ENCODE results near the gene ANO6. TPM values are rescaled to one million over a fixed set of nuclear protein-coding genes. Genes with fewer than 3 reads are reported as not detected.

ANO6 gene
- total RNA-seq, 1 experiment from 2014 or later: 18.1 TPM

DNA sequence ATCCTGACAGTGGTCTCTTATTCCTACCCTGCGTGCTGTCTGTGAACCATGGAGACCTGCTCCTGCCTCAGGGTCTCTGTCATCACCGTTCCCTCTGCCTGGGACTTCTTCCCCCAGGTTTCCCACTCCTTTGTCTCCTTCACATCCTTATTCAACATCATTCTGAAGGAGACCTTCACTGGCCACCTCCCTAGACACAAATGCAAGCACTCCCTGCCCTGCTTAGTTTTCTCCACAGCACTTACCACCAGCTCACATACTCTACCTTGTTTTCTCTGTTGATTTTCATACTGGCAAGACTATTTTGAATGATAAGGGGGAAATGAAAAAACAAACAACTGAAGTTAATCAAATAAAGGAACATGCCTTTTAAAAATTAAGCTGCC is 192.8 kb downstream of the ANO6 start:
- Histone ChIP-seq H3K27me3 (ENCODE audit: low read length) (no peaks in the 10 kb centered on the region), H4K20me1 (ENCODE audit: low read length) (no peaks in the 10 kb centered on the region), H3K9me2 (replicated peaks; ENCODE audit: low read length) (no peaks in the 10 kb centered on the region), H3K27ac (ENCODE audit: low read length) (no peak overlapping the region), H3K9ac (ENCODE audit: low read length) (no peak overlapping the region), H3K4me3 (ENCODE audit: low read length) (no peak overlapping the region), H2AFZ (ENCODE audit: low read length) (no peak overlapping the region), H3F3A (ENCODE audit: low read length, unreplicated experiment) (no peaks in the 10 kb centered on the region), H3K36me3 (ENCODE audit: low read depth, low read length) (peaks cover 10% of the 10 kb centered on the region), H3K9me3 (ENCODE audit: low read length) (no peaks in the 10 kb centered on the region), H3K4me2 (ENCODE audit: low read length) (no peak overlapping the region), H3K79me2 (ENCODE audit: low read length) (no peaks in the 10 kb centered on the region), H3K4me1 (ENCODE audit: insufficient read depth, low read length) (no peaks in the 10 kb centered on the region)
- no peak for ATAC-seq
- ChIA-PET POLR2A (ENCODE audit: unreplicated experiment) (no interaction called here), CTCF (no interaction called here)
- DNase-seq: no peak
- TF ChIP-seq EZH2 (IDR thresholded peaks at IDR 0.05; ENCODE audit: low read length, unreplicated experiment) (no peak), CTCF (conservative IDR thresholded peaks at IDR 0.05; ENCODE audit: low read depth, low read length) (no peak), EZH2phosphoT487 (IDR thresholded peaks at IDR 0.05; ENCODE audit: borderline replicate concordance, low read length) (no peak)
- no TSS peak for BruUV-seq (replicated peaks)
- intact Hi-C loops (cut with micrococcal nuclease): no loop called here

GRCh38 chr12:45409966-45410365 is 194.1 kb downstream of the ANO6 start:
- H3K4me2 ChIP-seq (ENCODE audit: low read length): no peak overlapping the region
- no peak overlapping the region for H3K27ac ChIP-seq (ENCODE audit: low read length)
- CTCF ChIA-PET: no interaction called here
- H4K20me1 ChIP-seq (ENCODE audit: low read length): no peaks in the 10 kb centered on the region
- H3F3A ChIP-seq (ENCODE audit: low read length, unreplicated experiment): no peaks in the 10 kb centered on the region
- TF ChIP-seq EZH2phosphoT487 (IDR thresholded peaks at IDR 0.05; ENCODE audit: borderline replicate concordance, low read length): no peak
- no peak for TF ChIP-seq CTCF (conservative IDR thresholded peaks at IDR 0.05; ENCODE audit: low read depth, low read length)
- TF ChIP-seq EZH2 (IDR thresholded peaks at IDR 0.05; ENCODE audit: low read length, unreplicated experiment): no peak
- H3K9me2 ChIP-seq (replicated peaks; ENCODE audit: low read length): no peaks in the 10 kb centered on the region
- no peaks in the 10 kb centered on the region for H3K79me2 ChIP-seq (ENCODE audit: low read length)
- no peak overlapping the region for H3K9ac ChIP-seq (ENCODE audit: low read length)
- no peaks in the 10 kb centered on the region for H3K27me3 ChIP-seq (ENCODE audit: low read length)
- POLR2A ChIA-PET (ENCODE audit: unreplicated experiment): no interaction called here
- ATAC-seq (peak; percentile 28; the same call in 1 of the 2 replicates), DNase-seq (peak; percentile 8)
- no peaks in the 10 kb centered on the region for H3K9me3 ChIP-seq (ENCODE audit: low read length)
- BruUV-seq (replicated peaks): no TSS peak
- intact Hi-C loops (cut with micrococcal nuclease): loop anchor here (2.0 kb wide), 1 partner anchor 193 kb away; the partner anchor contains the start of gene ANO6
- H2AFZ ChIP-seq (ENCODE audit: low read length): no peak overlapping the region
- peaks cover 4% of the 10 kb centered on the region; the same call in 1 of the 2 replicates for H3K4me1 ChIP-seq (ENCODE audit: insufficient read depth, low read length)
- H3K36me3 ChIP-seq (ENCODE audit: low read depth, low read length): peaks cover 10% of the 10 kb centered on the region
- no peak overlapping the region for H3K4me3 ChIP-seq (ENCODE audit: low read length)

DNA sequence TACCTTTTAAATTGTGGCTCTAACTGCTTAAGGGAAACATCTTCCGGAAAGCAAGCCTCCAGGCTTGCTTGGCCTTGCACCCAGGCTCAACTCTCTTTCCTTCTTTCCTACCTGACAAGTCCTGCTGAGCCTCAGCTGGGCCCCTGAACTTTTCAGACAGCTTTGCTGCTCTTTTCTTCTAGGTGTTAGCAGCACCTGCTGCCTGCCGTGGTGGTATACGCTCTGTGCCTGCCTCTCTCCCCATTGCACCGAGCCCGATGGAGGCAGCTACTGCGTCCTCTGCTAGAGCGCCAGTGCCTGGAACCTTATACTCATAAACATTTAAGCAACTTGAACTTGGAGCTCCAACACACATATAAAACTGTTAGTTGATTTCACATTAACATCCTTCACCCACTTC is 195.7 kb downstream of the ANO6 start:
- Histone ChIP-seq H3K9ac (ENCODE audit: low read length) (no peak overlapping the region), H3K4me1 (ENCODE audit: insufficient read depth, low read length) (peaks cover 15% of the 10 kb centered on the region), H2AFZ (ENCODE audit: low read length) (no peak overlapping the region), H4K20me1 (ENCODE audit: low read length) (no peaks in the 10 kb centered on the region), H3K4me2 (ENCODE audit: low read length) (no peak overlapping the region), H3K4me3 (ENCODE audit: low read length) (no peak overlapping the region), H3K79me2 (ENCODE audit: low read length) (no peaks in the 10 kb centered on the region), H3K9me3 (ENCODE audit: low read length) (no peaks in the 10 kb centered on the region), H3F3A (ENCODE audit: low read length, unreplicated experiment) (no peaks in the 10 kb centered on the region), H3K36me3 (ENCODE audit: low read depth, low read length) (peaks cover 10% of the 10 kb centered on the region), H3K9me2 (replicated peaks; ENCODE audit: low read length) (no peaks in the 10 kb centered on the region), H3K27ac (ENCODE audit: low read length) (no peak overlapping the region), H3K27me3 (ENCODE audit: low read length) (no peaks in the 10 kb centered on the region)
- DNase-seq (no peak), ATAC-seq (no peak)
- BruUV-seq (replicated peaks): no TSS peak
- CTCF ChIA-PET: no interaction called here
- no peak for TF ChIP-seq CTCF (conservative IDR thresholded peaks at IDR 0.05; ENCODE audit: low read depth, low read length)
- POLR2A ChIA-PET (ENCODE audit: unreplicated experiment): no interaction called here
- intact Hi-C loops (cut with micrococcal nuclease): loop anchor here (2.0 kb wide), 1 partner anchor 195 kb away; the partner anchor contains the start of gene ANO6

All from PC-3 (cell line).